GM18526 (cell line): ENCODE data around the gene DDAH1.
A peak's percentile ranks its signal among the peaks of the same experiment; 100 is the strongest.

Source experiments
- POLR2A ChIP-seq: IDR thresholded peaks from 3 replicates; pipeline ENCODE4 v1.6.1; 2011; ENCODE audit not compliant: insufficient read length; ENCODE audit errors: extremely low read depth

Gene DDAH1

GRCh38 chr1:85276978-85277639 lies 187.8 kb downstream of the DDAH1 start:
- TF ChIP-seq POLR2A: no peak

- TF ChIP-seq POLR2A: peak; percentile 66
Measured at GRCh38 chr1:85276215-85276977, 188.6 kb downstream of the DDAH1 start, which contains the start of gene BCL10. Gene BCL10 (minus strand): TSS chr1:85276632. CDS start chr1:85276352, 280 bp downstream.

DNA sequence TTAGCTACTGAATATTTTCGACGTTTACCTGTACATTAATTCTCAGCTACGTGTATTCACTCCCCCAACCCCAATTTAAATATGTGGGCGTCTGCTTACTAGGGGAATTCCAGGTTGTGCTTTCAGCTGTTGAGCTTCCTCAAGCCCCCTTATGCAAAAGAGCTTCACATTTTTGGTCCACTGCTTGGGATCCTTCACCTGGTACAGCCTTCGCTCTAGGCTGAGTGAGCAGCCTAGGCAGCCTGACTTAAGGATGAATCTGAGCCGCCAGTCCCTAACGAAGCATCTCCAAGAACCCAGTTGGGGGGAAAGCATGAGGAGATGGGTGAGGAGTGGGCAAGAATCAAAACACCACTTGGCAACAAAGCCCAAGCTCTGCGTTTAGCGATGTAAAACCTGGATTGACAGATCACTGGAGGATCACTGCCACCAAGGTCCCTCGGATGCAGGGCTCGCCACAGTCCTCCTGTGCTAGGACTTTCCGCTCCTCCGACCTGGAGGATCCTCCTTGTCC lies 189.2 kb downstream of the DDAH1 start:
- peak; percentile 47 for TF ChIP-seq POLR2A

DNA sequence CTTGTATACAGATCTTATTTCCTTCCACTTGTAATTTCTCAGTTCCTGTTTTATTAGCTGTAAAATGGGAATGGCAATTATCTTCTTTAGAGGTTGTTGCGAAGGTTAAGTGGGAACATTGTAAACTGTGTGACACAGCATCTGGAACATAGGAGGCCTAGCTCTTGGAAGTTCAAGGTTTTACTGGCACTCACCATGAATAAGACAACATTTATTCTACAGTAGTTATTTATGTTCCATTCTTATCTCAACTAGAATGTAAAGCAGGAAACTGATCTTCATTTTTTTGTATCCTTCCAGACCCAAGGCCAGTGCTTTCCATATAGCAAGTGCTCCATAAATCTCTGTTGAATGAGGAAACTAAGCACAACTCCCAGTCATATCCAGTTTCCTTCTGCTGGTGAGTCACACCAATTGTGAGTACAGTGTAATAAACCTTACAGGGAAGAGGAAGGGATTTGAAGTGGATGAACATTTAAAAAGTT lies 189.9 kb downstream of the DDAH1 start:
- TF ChIP-seq POLR2A: no peak

- TF ChIP-seq POLR2A: no peak
Measured at GRCh38 chr1:85273397-85273796, 191.6 kb downstream of the DDAH1 start.

DNA sequence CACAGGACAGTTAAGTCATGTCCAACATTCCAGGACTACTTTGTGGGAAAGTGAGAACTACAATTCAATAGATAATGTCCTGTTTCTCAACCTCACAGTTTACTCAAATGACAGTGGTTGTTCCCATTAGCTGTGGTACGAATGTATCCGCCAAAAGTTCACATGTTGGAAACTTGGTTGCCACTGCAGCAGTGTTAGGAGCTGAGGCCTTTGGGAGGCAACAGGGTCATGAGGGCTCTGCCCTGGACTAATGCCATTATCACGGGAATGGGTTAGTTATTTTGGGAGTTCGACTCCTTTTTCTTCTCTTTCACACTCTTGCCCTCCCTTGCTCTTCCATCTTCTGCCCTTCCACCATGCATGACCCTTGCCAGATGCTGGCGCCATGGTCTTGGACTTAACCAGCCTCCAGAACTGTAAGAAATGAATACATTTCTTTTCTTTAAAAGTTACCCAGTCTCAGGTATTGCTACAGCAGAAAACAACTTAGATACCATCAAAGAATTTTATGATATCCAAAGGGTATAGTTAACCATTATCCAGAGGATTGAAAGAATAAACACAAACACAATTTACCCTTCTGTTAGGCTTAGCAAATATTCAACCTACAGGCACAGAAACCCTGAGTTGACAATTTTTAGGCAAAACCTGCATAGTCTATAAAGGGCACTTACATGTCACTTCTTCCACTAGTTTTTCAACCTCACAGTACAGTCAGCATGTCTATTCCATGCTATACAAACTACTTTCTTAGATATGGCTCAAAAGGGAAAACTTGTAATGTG lies 196.0 kb downstream of the DDAH1 start:
- no peak for TF ChIP-seq POLR2A
